ENCODE data around the gene KDM4C. TPM values are rescaled to one million over a fixed set of nuclear protein-coding genes. Genes with fewer than 3 reads are reported as not detected.
A peak's percentile ranks its signal among the peaks of the same experiment; 100 is the strongest.
"Not testable (repeated sequence)": the region's sequence is repeated elsewhere in the genome, so short reads cannot be mapped to it uniquely, and the experiment has no call there.

Gene KDM4C
- total RNA-seq, 6 donors from 2014 or later, result 31.6 to 96.4 (median 41.2) TPM

GRCh38 chr9:6733257-6733656, 24.5 kb upstream of the KDM4C start:
- H3K4me3 ChIP-seq, result no peak overlapping the region
- no peak for TF ChIP-seq CTCF (IDR thresholded peaks at IDR 0.05)
- TF ChIP-seq EP300 (IDR thresholded peaks at IDR 0.05), result no peak
- no peak for TF ChIP-seq POLR2AphosphoS5 (IDR thresholded peaks at IDR 0.05)
- no peak for TF ChIP-seq POLR2A (IDR thresholded peaks at IDR 0.05)
- H3K9me3 ChIP-seq, result no peaks in the 10 kb centered on the region
- no peaks in the 10 kb centered on the region for H3K4me1 ChIP-seq
- DNase-seq, result no peak
- no peak overlapping the region for H3K27ac ChIP-seq
- WGBS, 2 donors, result 76 to 92% methylated on average over 3 of the region's 3 CpGs
- no peaks in the 10 kb centered on the region for H3K36me3 ChIP-seq
- no peak for ATAC-seq (ENCODE audit: low FRiP score in 2 of 2)
- no peaks in the 10 kb centered on the region for H3K27me3 ChIP-seq

- WGBS, 2 donors, result 77 to 83% methylated on average over 6 of the region's 6 CpGs
These were observed 23.9 kb upstream of the KDM4C start for GRCh38 chr9:6733831-6734230.

DNA sequence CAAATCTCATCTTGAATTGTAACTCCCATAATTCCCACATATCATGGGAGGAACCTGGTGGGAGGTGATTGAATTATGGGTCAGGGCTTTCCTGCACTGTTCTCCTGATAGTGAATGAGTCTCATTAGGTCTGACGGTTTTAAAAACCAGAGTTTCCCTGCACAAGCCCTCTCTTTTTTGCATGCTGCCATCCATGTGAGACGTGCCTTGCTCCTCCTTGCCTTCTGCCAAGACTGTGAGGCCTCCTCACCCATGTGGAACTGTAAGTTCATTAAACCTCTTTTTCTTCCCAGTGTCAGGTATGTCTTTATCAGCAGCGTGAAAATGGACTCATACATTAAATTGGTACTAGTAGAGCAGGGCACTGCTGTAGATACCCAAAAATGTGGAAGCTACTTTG, 22.4 kb upstream of the KDM4C start:
- no peak for TF ChIP-seq CTCF (IDR thresholded peaks at IDR 0.05)
- no peak for TF ChIP-seq POLR2A (IDR thresholded peaks at IDR 0.05)
- TF ChIP-seq EP300 (IDR thresholded peaks at IDR 0.05), result no peak
- TF ChIP-seq POLR2AphosphoS5 (IDR thresholded peaks at IDR 0.05), result no peak
- H3K4me3 ChIP-seq, result no peak overlapping the region
- 87 to 92% methylated on average over 3 of the region's 3 CpGs for WGBS, 2 donors
- no peaks in the 10 kb centered on the region for H3K27me3 ChIP-seq
- no peaks in the 10 kb centered on the region for H3K4me1 ChIP-seq
- H3K27ac ChIP-seq, result no peak overlapping the region
- DNase-seq, result no peak
- no peak for ATAC-seq (ENCODE audit: low FRiP score in 2 of 2)
- no peaks in the 10 kb centered on the region for H3K36me3 ChIP-seq
- H3K9me3 ChIP-seq, result no peaks in the 10 kb centered on the region

More at GRCh38 chr9:6733831-6734230, 23.9 kb upstream of the KDM4C start:
- Histone ChIP-seq H3K4me3 (no peak overlapping the region), H3K9me3 (no peaks in the 10 kb centered on the region), H3K4me1 (no peaks in the 10 kb centered on the region), H3K27ac (no peak overlapping the region), H3K27me3 (no peaks in the 10 kb centered on the region), H3K36me3 (no peaks in the 10 kb centered on the region)
- no peak for DNase-seq
- no peak for TF ChIP-seq POLR2AphosphoS5 (IDR thresholded peaks at IDR 0.05)
- TF ChIP-seq CTCF (IDR thresholded peaks at IDR 0.05), result no peak
- no peak for TF ChIP-seq EP300 (IDR thresholded peaks at IDR 0.05)
- TF ChIP-seq POLR2A (IDR thresholded peaks at IDR 0.05), result no peak
- no peak for ATAC-seq (ENCODE audit: low FRiP score in 2 of 2)

DNA sequence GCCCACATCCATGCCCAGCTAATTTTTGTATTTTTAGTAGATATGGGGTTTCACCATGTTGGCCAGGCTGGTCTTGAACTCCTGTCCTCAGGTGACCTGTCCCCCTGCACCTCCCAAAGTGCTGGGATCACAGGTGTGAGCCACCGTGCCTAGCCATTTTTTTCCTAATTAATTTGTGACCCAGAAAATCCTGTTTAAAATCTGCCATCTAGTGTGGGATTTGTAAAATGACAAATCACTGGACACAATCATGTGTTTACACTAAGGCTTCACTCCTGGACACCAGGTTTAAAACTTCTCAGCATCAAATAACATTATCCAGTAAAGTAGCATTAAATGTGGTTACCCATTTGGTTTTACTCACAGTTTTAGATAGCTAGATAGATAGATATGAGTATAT, 18.6 kb upstream of the KDM4C start:
- no peaks in the 10 kb centered on the region for H3K36me3 ChIP-seq
- no peak for ATAC-seq (ENCODE audit: low FRiP score in 2 of 2)
- H3K4me3 ChIP-seq, result no peak overlapping the region
- H3K4me1 ChIP-seq, result no peaks in the 10 kb centered on the region
- no peak overlapping the region for H3K27ac ChIP-seq
- WGBS, 2 donors, result 8 to 10% methylated on average over 1 of the region's 1 CpG
- no peaks in the 10 kb centered on the region for H3K27me3 ChIP-seq
- no peaks in the 10 kb centered on the region for H3K9me3 ChIP-seq
- TF ChIP-seq POLR2AphosphoS5 (IDR thresholded peaks at IDR 0.05) (no peak), CTCF (IDR thresholded peaks at IDR 0.05) (peak in 2 of 6 experiments; percentile 8 to 23)
- no peak for DNase-seq

- WGBS, 2 donors, result 96 to 98% methylated on average over 9 of the region's 9 CpGs
- H3K4me1 ChIP-seq; H3K27me3 ChIP-seq; H3K27ac ChIP-seq; H3K36me3 ChIP-seq; H3K4me3 ChIP-seq; ATAC-seq (ENCODE audit: low FRiP score in 2 of 2); DNase-seq; H3K9me3 ChIP-seq: not testable (repeated sequence)
These were observed 8.9 kb upstream of the KDM4C start for GRCh38 chr9:6748861-6749260.

DNA sequence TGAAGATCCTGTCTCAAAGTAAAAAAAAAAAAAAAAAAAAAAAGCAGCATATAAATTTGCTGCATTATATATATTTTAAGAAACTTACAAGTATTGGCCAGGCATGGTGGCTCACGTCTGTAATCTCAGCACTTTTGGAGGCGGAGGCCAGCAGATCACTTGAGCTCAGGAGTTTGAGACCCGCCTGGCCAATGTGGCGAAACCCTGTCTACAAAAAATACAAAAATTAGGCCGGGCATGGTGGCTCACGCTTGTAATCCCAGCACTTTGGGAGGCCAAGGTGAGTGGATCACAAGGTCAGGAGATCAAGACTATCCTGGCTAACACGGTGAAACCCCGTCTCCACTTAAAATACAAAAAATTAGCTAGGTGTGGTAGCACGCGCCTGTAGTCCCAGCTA, 2.9 kb upstream of the KDM4C start:
- ATAC-seq (ENCODE audit: low FRiP score in 2 of 2); H3K27me3 ChIP-seq; DNase-seq; H3K4me3 ChIP-seq; H3K9me3 ChIP-seq; H3K27ac ChIP-seq; H3K36me3 ChIP-seq: not testable (repeated sequence)
- H3K4me1 ChIP-seq, result peaks cover 4 to 15% (median 8%) of the 10 kb centered on the region in 4 donors
- WGBS, 2 donors, result 90 to 91% methylated on average over 10 of the region's 10 CpGs
